Amniotic epithelial cell (primary cell): ENCODE data around the gene TRIM3.
"Not testable (repeated sequence)": the region's sequence is repeated elsewhere in the genome, so short reads cannot be mapped to it uniquely, and the experiment has no call there.

Experiments used
- DNase-seq: peaks from one replicate; pipeline ENCODE4 v3.0.0-alpha.2; 2010; ENCODE audit warnings: low read depth

The TRIM3 gene

GRCh38 chr11:6473451-6474412, at the start of gene TRIM3:
Gene TRIM3 (minus strand): TSS chr11:6473941. CDS start chr11:6465695, 8,246 bp downstream.
- peak; percentile 78 for DNase-seq

- peak; percentile 68 for DNase-seq
Observed at GRCh38 chr11:6523253-6523652, 49.5 kb upstream of the TRIM3 start.

- not testable (repeated sequence) for DNase-seq
Observed at GRCh38 chr11:6521946-6522345, 48.2 kb upstream of the TRIM3 start.

GRCh38 chr11:6520265-6520664, 46.5 kb upstream of the TRIM3 start:
- DNase-seq: no peak

GRCh38 chr11:6516865-6517264, 43.1 kb upstream of the TRIM3 start:
- no peak for DNase-seq

GRCh38 chr11:6505577-6506240, 32.0 kb upstream of the TRIM3 start:
- DNase-seq: peak; percentile 70

GRCh38 chr11:6504166-6504565, 30.4 kb upstream of the TRIM3 start:
- DNase-seq: no peak

- DNase-seq: no peak
Observed at GRCh38 chr11:6502382-6502781, 28.6 kb upstream of the TRIM3 start.

- DNase-seq: no peak
Observed at GRCh38 chr11:6498544-6498943, 24.8 kb upstream of the TRIM3 start.

- DNase-seq: no peak
Observed at GRCh38 chr11:6498121-6498520, 24.4 kb upstream of the TRIM3 start.

- no peak for DNase-seq
Observed at GRCh38 chr11:6497069-6497839, 23.5 kb upstream of the TRIM3 start, which contains the start of gene DNHD1. Gene DNHD1 (plus strand): TSS chr11:6497280. CDS start chr11:6498216, 936 bp downstream.

- DNase-seq: no peak
Observed at GRCh38 chr11:6489306-6489705, 15.6 kb upstream of the TRIM3 start.

GRCh38 chr11:6488821-6489220, 15.1 kb upstream of the TRIM3 start:
- DNase-seq: no peak

GRCh38 chr11:6488342-6488741, 14.6 kb upstream of the TRIM3 start:
- DNase-seq: no peak

GRCh38 chr11:6486938-6487337, 13.2 kb upstream of the TRIM3 start:
- no peak for DNase-seq

GRCh38 chr11:6486256-6486655, 12.5 kb upstream of the TRIM3 start:
- no peak for DNase-seq

GRCh38 chr11:6485661-6486060, 11.9 kb upstream of the TRIM3 start:
- DNase-seq: peak; percentile 88

- no peak for DNase-seq
Observed at GRCh38 chr11:6483015-6483414, 9.3 kb upstream of the TRIM3 start.

GRCh38 chr11:6482441-6482840, 8.7 kb upstream of the TRIM3 start:
- DNase-seq: no peak

GRCh38 chr11:6481924-6482275, 8.2 kb upstream of the TRIM3 start:
- no peak for DNase-seq

- peak; percentile 97 for DNase-seq
Observed at GRCh38 chr11:6481012-6481923, 7.5 kb upstream of the TRIM3 start, which contains the start of the genes ARFIP2 and TIMM10B. Gene ARFIP2 (minus strand): TSS chr11:6481331. CDS start chr11:6480421, 910 bp downstream. Gene TIMM10B (plus strand): TSS chr11:6481501. CDS start chr11:6481517, 16 bp downstream.
